H1 (cell line): ENCODE results near the gene CCL7. TPM values are rescaled to one million over a fixed set of nuclear protein-coding genes. Genes with fewer than 3 reads are reported as not detected.

Experiments used
- HDAC6 ChIP-seq: IDR thresholded peaks from one replicate; pipeline ENCODE4 v1.7.1; 2012; ENCODE audit warnings: low read depth, mild to moderate bottlenecking, inconsistent platforms, low read length, moderate library complexity
- SIRT6 ChIP-seq: IDR thresholded peaks from one replicate; pipeline ENCODE4 v1.7.1; 2012; ENCODE audit warnings: low read length, inconsistent platforms
- SP2 ChIP-seq: IDR thresholded peaks from 2 replicates; pipeline ENCODE4 v1.6.1; 2012; ENCODE audit warnings: mild to moderate bottlenecking, low read length, inconsistent platforms
- polyA plus RNA-seq, 7 experiments: library from polyadenylated mRNA; depleted of rRNA in 3 of 7; stranded (reverse) in 5 of 7; unstranded in 2 of 7; fragments of >200 nt in 5 of 7; fragments of 200-250 nt in 2 of 7; gene quantifications; 1 replicate in 5 of 7; 2 replicates in 1 of 7; 4 replicates in 1 of 7; pipeline versions ENCODE4 v1.2.1 to v1.2.3, GENCODE V29; 2011 to 2013; ENCODE audit warnings: missing spikeins in 2 of 7, mixed read lengths in 2 of 7
- total RNA-seq: library from RNA; stranded (reverse); fragmentation: NEBNext Ultra II Directional; extraction: Animal tissue kit (Norgen Biotek cat#: 25700); gene quantifications from 2 replicates; pipeline ENCODE4 v1.2.1, GENCODE V29; 2021

Gene CCL7
- total and polyA plus RNA-seq, 2 of the 8 experiments (the other 6 are each of a cell fraction or from before 2014, with no cell fraction given) = not detected

DNA sequence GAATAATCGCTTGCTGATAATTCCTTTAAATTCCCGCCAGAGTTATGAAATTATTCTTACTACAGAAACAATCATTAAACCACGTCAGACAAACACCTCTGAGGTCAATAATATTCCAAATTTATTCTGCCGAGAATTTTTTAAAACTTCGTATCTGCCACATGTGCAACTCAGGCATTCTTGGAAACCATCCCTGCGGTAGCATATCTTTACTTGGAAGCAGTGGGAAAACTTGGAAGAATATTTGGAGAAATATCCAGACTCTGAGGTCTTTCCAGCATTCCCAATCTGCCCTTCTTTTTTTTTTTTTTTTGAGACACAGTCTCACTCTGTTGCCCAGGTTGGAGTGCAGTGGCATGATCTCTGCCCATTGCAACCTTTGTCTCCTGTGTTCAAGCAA, 13.6 kb downstream of the CCL7 start (continued):
- TF ChIP-seq SP2 (no peak), HDAC6 (no peak), SIRT6 (no peak)
